ENCODE measurements around the gene ANKLE2. TPM values are rescaled to one million over a fixed set of nuclear protein-coding genes. Genes with fewer than 3 reads are reported as not detected.

ANKLE2 gene
- total and polyA plus RNA-seq, 3 donors from 2014 or later: 103 to 204 (median 120) TPM

- WGBS, 2 donors: 93 to 98% methylated on average over 22 of the region's 22 CpGs
- Histone ChIP-seq H3K36me3 (ENCODE audit: low read depth, missing control alignments) (no peaks in the 10 kb centered on the region), H3K27ac (no peak overlapping the region), H3K27me3 (no peaks in the 10 kb centered on the region), H3K9me3 (no peaks in the 10 kb centered on the region), H3K4me1 (no peaks in the 10 kb centered on the region), H3K4me3 (no peak overlapping the region)
- intact Hi-C loops (cut with DNase I; ENCODE audit: low total_unique reads): no loop called here
- DNase-seq: no peak
- TF ChIP-seq POLR2A (IDR thresholded peaks at IDR 0.05): no peak
- no peak for TF ChIP-seq CTCF (IDR thresholded peaks at IDR 0.05)
Measured at GRCh38 chr12:132747896-132748295, 13.7 kb downstream of the ANKLE2 start.

DNA sequence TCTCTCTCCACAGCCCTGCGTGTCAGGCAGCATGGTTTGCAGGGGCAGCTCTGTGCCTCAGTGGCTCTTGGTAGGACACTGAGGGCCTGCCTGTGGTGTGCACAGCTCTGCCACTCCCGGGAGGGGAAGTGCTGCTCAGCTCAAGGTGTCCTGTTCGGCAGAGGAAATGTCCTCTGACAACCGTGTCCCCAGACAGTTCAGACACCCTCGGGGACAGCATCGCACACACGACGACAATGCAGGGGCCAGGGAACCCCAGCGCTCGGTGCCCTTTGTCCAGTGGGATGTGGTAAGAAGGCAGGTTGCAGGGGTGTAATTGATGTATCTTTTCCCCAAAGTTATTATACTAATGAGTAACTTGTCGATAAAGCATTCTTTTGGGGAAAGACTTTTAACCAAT, 14.2 kb downstream of the ANKLE2 start:
- Histone ChIP-seq H3K27ac (no peak overlapping the region), H3K36me3 (ENCODE audit: low read depth, missing control alignments) (no peaks in the 10 kb centered on the region), H3K27me3 (no peaks in the 10 kb centered on the region), H3K9me3 (no peaks in the 10 kb centered on the region), H3K4me1 (no peaks in the 10 kb centered on the region), H3K4me3 (no peak overlapping the region)
- no peak for TF ChIP-seq POLR2A (IDR thresholded peaks at IDR 0.05)
- no peak for TF ChIP-seq CTCF (IDR thresholded peaks at IDR 0.05)
- DNase-seq: no peak
- 94 to 95% methylated on average over 11 of the region's 11 CpGs for WGBS, 2 donors
- intact Hi-C loops (cut with DNase I; ENCODE audit: low total_unique reads): no loop called here

DNA sequence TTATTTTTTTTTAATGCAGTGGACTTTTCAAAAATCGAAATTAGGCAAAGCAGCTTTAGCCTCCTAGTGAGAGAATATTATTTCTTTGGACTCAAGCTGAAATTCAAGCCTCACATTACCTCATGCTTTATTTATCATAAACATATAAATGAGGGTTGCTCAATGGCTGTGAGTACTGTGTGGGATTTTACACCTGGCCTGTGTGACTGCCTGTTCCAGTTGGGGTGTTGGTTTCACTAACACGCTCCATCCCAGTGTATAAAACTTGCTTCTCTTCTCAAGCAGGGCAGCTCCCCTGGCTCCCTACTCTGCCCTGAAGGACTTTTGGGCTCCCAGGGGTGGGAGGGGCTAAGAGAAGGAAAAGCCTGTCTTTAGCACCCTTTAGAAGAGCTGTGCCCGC, 15.0 kb downstream of the ANKLE2 start:
- TF ChIP-seq POLR2A (IDR thresholded peaks at IDR 0.05): no peak
- TF ChIP-seq CTCF (IDR thresholded peaks at IDR 0.05): no peak
- DNase-seq: no peak
- intact Hi-C loops (cut with DNase I; ENCODE audit: low total_unique reads): no loop called here
- H3K27ac ChIP-seq: no peak overlapping the region
- 92 to 96% methylated on average over 3 of the region's 3 CpGs for WGBS, 2 donors
- H3K36me3 ChIP-seq (ENCODE audit: low read depth, missing control alignments): no peaks in the 10 kb centered on the region
- H3K4me3 ChIP-seq: no peak overlapping the region
- no peaks in the 10 kb centered on the region for H3K27me3 ChIP-seq
- no peaks in the 10 kb centered on the region for H3K9me3 ChIP-seq
- H3K4me1 ChIP-seq: no peaks in the 10 kb centered on the region

DNA sequence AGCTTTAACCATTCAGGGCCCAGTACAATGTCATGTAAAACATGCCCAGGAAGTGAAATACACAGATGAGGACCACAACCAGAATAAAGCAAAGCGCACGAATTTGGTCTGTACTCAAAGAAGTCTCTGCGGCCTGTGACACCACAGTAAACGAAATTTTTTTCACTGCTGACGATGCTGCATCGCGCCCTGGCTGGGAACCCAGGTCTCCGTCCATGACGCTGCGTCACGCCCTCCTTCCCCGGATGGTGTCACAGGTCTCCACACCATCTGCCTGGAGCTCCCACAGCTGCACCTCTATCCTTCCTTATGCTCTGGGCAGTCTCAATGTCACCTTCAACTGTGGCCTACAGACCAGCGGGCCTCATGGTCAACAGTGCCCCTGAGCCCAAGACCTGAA, 17.8 kb downstream of the ANKLE2 start:
- no peaks in the 10 kb centered on the region for H3K27me3 ChIP-seq
- H3K4me1 ChIP-seq: no peaks in the 10 kb centered on the region
- no peak overlapping the region for H3K27ac ChIP-seq
- TF ChIP-seq POLR2A (IDR thresholded peaks at IDR 0.05) (no peak), CTCF (IDR thresholded peaks at IDR 0.05) (no peak)
- no peaks in the 10 kb centered on the region for H3K9me3 ChIP-seq
- DNase-seq: no peak
- intact Hi-C loops (cut with DNase I; ENCODE audit: low total_unique reads): no loop called here
- H3K4me3 ChIP-seq: no peak overlapping the region
- 93 to 95% methylated on average over 13 of the region's 13 CpGs for WGBS, 2 donors
- no peaks in the 10 kb centered on the region for H3K36me3 ChIP-seq (ENCODE audit: low read depth, missing control alignments)

- TF ChIP-seq CTCF (IDR thresholded peaks at IDR 0.05): no peak
- H3K27ac ChIP-seq: no peak overlapping the region
- intact Hi-C loops (cut with DNase I; ENCODE audit: low total_unique reads): no loop called here
- no peaks in the 10 kb centered on the region for H3K36me3 ChIP-seq (ENCODE audit: low read depth, missing control alignments)
- no peak for DNase-seq
- H3K4me3 ChIP-seq: no peak overlapping the region
- H3K9me3 ChIP-seq: no peaks in the 10 kb centered on the region
- H3K4me1 ChIP-seq: no peaks in the 10 kb centered on the region
- H3K27me3 ChIP-seq: no peaks in the 10 kb centered on the region
- 90 to 92% methylated on average over 8 of the region's 8 CpGs for WGBS, 2 donors
Measured at GRCh38 chr12:132741620-132742019, 20.0 kb downstream of the ANKLE2 start.

Data from testis (tissue), 3 donors.